AG09309 (cell line): Measurements from ENCODE around the gene KDM2B.

ENCODE experiments used
- DNase-seq: peaks from one replicate; pipeline ENCODE4 v3.0.0-alpha.2; 2010; ENCODE audit warnings: low read depth
- H3K4me3 ChIP-seq: 2 replicates; pipeline ENCODE4 v1.5.1; 2011; ENCODE audit warnings: mild to moderate bottlenecking, low read depth, low read length, moderate library complexity; ENCODE audit not compliant: control insufficient read depth
- CTCF ChIP-seq: IDR thresholded peaks from 2 replicates; pipeline ENCODE4 v1.5.1; 2011; ENCODE audit warnings: mild to moderate bottlenecking, low read depth, low read length, inconsistent platforms; ENCODE audit not compliant: insufficient read depth, control insufficient read depth; ENCODE audit errors: missing control alignments

Gene KDM2B

DNA sequence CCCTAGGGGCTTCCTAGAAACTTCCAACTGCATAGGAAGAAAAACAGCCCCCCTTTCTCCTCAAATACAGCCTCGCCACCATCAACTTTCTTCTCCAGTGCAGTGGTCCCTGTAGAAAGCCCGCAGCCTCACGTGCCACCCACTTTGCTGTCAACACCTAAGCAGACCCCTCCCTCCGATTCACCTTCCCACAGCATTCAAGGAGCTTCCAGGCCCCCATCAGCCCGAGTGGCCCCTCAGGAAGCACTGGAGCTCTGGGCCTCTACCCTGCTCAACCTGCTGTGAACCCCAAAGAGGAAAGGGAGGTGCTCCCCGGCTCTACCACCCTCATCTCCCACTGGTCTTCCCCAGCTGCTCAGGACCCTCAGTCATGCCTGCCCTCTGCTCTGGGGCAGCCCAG, 125.9 kb downstream of the KDM2B start:
- no peak overlapping the region for H3K4me3 ChIP-seq
- no peak for TF ChIP-seq CTCF
- DNase-seq = no peak

DNA sequence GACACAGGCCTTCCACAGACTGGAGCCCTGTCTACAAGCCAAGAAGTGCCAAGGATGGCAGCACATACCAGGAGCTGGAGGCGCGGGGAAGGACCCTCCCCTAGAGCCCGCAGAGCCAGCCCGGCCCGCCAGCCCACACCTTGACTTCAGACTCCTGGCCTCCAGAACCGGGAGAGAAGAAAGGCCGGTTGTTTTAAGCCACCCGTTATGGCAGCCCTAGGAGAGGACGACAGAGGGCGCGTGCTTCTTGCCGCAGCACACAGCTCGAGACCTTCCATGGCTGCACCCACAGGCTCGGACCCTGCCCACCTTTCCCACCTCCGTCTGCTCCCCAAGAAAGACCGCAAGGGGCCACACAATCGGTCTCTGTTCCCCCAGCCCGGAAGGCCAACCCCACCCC, 127.2 kb downstream of the KDM2B start:
- no peak for DNase-seq
- TF ChIP-seq CTCF = no peak
- no peak overlapping the region for H3K4me3 ChIP-seq

GRCh38 chr12:121452985-121453360, 127.8 kb downstream of the KDM2B start:
- no peak for DNase-seq
- H3K4me3 ChIP-seq = no peak overlapping the region
- TF ChIP-seq CTCF = no peak

DNA sequence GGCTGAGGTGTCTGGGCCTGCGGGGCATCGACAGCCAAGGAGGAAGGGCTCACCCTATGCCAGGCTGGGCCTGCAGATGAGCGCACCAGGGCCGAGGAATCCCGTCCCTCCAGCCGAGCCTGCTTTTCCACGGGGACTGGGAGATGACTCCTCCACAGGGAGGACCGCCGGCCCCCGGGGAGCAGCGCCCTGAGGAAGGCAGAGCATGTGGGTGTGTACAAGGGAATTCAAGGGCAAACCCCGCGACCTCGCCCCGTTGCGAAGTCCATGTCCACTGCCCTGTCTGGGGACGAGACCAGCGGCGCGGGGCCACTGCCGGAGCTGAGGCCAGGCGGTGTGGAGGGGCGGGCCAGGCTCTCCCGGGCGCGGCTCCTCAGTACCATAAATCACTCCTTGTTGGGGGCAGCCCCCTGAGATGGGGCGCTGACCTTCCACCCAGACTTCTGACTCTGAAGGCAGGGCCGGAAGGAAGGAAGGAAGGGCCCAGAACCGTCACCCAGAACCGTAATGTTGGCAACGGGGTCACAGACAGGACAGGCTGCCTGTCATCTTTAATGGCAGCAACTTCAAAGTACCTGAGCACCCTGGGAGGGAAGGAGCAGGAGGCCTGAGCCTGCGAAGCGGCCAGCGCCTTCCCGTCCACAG, 128.4 kb downstream of the KDM2B start:
- TF ChIP-seq CTCF = no peak
- H3K4me3 ChIP-seq = no peak overlapping the region
- DNase-seq = no peak

DNA sequence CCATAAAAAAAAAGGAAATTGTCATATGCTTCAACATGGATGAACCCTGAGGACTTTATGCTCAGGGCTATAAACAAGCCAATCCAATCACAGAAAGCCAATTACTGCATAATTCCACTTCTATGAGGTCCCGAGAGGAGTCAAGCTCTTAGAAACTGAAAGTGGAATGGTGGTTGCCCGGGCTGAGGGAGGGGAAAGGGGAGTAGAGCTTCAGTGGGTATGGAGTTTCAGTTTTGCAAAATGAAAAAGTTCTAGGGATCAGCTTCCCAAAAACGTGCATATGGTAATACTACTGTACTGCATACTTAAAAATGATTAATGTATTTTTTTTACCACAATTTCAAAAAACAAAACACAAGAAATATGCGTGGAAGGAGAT, 128.9 kb downstream of the KDM2B start:
- DNase-seq = no peak
- no peak overlapping the region for H3K4me3 ChIP-seq
- no peak for TF ChIP-seq CTCF

DNA sequence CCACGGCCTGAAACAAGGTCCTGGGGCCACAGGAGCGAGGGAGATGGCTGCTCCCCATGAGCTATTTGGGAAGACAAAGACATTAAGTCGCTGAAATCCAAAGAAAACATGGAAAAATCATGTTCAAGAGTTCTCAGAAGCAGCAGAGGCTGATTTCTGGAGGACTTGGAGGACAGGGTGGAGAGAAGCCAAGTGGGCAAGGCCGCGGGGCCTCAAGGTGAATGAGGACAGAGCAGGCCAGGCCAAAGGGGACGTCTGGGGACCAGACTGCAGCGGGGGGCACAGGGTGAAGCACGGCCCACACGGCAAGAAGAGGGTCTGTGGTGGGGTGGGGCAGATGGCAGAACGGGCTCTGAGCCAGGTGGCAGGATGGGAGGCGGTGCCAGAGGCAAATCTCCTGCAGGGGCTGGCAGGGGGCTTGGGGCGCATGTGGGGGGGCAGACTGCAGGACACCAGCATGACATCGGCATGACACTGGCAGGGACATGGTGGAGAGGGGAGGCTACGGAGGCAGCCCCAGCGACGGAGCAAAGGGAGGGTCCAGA, 132.0 kb downstream of the KDM2B start:
- H3K4me3 ChIP-seq = no peak overlapping the region
- DNase-seq = no peak
- TF ChIP-seq CTCF = no peak
